HG03045 (cell line): ENCODE measurements around the gene ITGB3.

Experiments
- ATAC-seq: cut with Tn5 transposase; IDR thresholded peaks from one replicate; pipeline ENCODE4 v1.9.1; 2021; ENCODE audit warnings: mild to moderate bottlenecking, moderate library complexity; ENCODE audit not compliant: unreplicated experiment

ITGB3 gene

DNA sequence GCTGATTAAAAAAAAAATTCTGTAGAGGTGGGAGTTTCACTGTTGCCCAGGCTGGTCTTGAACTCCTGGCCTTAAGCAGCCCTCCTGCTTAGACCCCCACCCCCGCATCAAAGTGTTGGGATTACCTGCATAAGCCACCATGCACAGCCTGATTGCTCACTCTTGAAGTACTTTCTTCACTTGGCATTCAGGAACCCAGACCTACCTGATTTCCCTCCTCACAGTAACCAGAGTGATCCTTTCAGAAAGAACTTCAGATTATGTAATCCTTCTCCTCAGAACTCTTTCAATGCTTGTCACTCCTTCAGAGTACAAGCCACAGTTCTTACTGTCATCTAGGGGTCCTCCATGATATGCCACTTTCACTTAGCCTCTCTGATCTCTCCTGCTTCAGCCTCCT, 71.5 kb downstream of the ITGB3 start:
- ATAC-seq: no peak

DNA sequence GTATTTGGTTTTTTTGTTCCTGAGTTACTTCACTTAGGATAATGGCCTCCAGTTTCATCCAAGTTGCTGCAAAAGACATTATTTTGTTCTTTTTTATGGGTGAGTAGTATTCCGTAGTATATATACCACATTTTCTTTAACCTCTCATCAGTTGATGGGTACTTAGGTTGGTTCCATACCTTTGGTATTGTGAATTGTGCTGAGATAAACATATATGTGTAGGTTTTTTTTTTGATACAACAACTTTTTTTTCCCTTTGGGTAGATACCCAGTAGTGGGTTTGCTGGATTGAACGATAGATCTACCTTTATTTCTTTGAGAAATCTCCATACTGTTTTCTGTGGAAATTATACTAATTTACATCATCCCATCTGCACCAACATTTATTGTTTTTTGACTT, 76.9 kb downstream of the ITGB3 start:
- ATAC-seq: no peak

DNA sequence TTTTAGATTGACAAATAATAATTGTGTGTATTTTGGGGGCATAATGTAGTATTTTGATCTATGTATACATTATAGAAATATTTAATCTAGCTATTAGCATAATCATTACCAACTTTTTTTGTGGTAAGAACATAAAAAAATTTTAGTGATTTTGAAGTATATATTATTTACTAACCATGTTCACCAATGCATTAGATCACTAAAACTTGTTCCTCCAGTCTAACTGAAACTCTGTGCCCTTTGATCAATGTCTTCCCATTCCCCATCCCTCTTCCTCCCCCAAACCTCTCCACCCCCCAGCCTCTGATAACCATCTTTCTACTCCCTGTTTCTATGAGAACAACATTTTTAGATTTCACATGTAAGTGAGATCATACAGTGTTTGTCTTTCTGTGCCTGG, 78.7 kb downstream of the ITGB3 start:
- no peak for ATAC-seq

DNA sequence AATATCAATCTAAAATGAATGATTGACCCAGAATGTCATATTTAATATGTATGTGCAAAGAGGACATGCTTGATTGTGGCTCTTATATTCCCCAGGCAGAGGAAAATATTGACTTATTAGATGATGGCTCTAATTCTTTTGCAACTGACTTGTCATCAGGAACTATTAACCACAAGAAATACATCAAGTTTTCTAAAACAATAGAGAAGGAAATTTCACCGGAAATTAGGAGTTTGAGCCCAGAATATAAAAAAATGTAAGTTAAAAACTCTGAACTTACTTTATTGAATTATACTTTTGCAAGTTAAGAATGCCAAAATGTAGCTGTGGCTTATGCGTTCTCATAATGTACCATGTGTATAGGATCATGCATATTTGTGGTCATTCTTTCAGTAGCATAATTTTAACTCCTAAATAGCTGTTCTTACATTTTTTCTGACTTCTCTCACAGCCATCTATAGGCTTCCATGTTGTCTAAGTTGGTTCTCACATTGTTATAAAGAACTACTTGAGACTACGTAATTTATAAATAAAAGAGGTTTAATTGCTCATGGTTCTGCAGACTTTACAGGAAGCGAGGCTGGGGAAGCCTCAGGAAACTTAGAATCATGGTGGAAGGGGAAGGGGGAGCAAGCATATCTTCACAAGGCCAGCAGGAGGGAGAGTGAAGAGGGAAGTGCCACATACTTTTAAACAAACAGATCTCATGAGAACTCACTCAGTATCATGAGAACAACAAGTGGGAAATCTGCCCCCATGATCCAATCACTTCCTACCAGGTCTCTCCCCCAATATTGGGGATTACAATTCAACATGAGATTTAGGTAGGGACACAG, 81.7 kb downstream of the ITGB3 start:
- ATAC-seq: no peak

DNA sequence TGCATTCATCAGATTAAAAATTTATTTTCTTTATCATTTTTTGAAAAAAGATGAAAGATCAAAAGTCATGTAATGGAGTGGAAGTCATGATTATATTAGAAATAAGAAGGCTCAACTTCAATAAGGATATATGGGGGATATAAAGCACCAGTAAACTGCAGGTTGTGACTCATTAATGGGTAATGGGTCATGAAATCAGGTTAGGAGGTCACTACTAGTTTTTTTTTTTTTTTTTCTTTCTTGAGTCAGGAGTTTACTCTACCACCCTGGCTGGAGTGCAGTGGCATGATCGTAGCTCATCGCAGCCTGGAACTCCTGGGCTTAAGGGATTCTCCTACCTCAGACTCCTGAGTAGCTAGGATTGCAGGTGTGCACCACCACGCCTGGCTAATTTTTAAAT, 84.4 kb downstream of the ITGB3 start:
- ATAC-seq: no peak

DNA sequence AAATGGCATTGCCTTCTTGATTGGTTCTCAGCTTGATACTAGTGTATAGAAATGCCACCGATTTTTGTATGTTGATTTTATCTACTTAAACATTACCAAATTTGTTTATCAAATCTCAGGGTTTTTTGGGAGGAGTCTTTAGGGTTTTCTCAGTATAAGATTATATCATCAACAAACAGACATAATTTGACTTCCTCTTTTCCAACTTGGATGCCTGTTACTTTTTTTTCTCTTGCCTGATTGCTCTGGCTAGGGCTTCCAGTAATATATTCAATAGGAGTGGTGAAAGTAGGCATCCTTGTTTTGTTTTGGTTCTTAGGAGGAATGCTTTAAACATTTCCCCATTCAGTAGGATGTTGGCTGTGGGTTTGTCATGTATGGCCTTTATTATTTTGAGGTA, 99.2 kb downstream of the ITGB3 start:
- no peak for ATAC-seq

DNA sequence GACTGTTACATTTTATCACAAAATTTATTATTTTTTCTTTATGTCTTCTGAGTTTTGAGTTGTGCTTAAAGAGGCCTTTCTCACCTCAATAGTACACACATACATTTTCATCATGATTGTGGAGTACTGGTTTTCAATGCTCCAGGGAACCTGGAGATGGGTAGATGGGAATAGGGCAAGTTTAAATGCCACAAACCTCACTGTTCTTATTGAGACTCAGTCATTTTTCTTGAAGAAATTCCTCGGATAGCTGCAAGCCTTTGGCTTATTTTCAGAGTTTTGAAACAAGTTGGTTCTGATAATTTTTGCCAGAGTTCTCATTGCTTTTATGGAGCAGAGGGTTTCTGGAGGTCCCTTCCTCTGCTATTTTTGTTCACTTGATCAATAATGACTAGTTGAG, 105.0 kb downstream of the ITGB3 start:
- ATAC-seq: no peak
